GM23338 (cell line): ENCODE results near the gene ACO1.

Source experiments
- CTCF ChIP-seq, 2 experiments: fragments of 200-600 bp in 1 of 2; sonication (generic) in 1 of 2; conservative IDR thresholded peaks; 2 replicates each; pipeline versions ENCODE4 v1.5.1 to v1.6.1; 2016 to 2017; ENCODE audit warnings: antibody characterized with exemption in 2 of 2, low read depth in 2 of 2, mild to moderate bottlenecking in 2 of 2, moderate library complexity in 1 of 2
- EZH2 ChIP-seq: fragments of 200-600 bp; sonication (generic); IDR thresholded peaks from one replicate; pipeline ENCODE4 v1.8.0; 2017; ENCODE audit warnings: antibody characterized with exemption, mild to moderate bottlenecking, low read depth; ENCODE audit not compliant: unreplicated experiment
- POLR2AphosphoS5 ChIP-seq: IDR thresholded peaks from 2 replicates; pipeline ENCODE4 v1.6.1; 2016; ENCODE audit warnings: antibody characterized with exemption, low read depth

DNA sequence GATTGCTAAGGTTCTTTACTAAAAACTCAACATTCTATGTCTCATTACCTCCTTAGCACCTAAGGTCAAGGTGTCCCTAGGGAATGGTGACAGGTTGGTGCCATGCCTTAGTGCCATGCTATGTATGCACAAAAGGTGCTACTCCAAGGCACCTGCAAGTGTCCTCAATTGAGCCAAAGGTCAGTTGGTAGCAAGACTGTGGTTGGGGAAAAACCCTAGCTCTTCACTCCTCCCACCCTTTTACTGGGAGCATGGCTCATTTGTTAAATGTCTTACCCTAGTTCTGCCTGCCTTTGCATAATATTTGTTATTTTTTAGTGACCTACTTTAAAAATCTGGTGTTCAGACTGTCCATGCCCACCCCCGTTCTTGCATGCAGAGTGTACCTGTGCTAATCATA, 17.0 kb downstream of the ACO1 start:
- TF ChIP-seq POLR2AphosphoS5 (no peak), CTCF (conservative IDR thresholded peaks at IDR 0.05; ENCODE audit: low read depth in 2 of 2) (no peak), EZH2 (no peak)
